ENCODE results near the gene KY.
A peak's percentile ranks its signal among the peaks of the same experiment; 100 is the strongest.

Gene KY

DNA sequence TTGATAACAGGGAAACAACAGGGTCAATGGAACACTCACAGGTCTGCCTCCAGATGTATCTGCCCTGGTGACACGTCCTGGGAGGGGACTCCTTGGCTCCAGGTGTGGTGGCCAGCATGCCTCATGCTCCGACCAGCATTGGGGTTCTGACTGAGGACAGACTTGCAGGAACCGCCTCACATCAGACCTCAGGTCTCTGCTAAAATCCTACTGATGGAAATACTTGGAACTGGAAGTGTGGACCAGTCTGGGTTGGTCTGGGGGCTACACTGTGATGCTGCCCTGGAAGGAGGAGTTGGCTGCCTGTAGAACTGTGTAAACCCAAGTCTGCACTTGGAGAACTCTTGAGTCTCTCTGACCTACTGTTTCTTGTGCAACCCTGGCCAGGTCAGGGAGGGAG, 17.1 kb upstream of the KY start:
- no peak overlapping the region for H3K27ac ChIP-seq (ENCODE audit: low read length, poor library complexity, severe bottlenecking)

DNA sequence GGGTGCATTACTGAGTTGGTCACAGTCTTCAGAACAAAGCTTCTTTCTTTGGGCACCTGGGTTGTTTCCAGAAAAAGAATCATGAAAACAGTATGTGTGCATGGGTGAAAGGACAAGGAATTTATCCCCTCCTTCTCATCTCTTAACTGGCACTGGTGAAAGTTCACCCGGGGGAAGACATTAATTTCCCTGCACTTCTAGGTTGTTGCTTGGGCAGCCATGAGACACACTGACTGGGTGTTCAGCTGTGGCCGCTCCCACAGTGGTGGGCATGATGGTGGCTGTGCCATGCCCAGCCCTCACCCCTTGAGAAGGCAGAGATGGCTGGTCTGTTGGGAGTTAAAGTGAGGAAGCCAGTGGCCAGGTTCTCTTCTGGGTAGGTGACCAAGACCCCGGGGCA, 16.6 kb upstream of the KY start:
- no peak overlapping the region for H2BK120ac ChIP-seq (ENCODE audit: low read depth, low read length)
- no peak overlapping the region for H2BK12ac ChIP-seq (ENCODE audit: low read length in 2 of 2)
- H3K4me1 ChIP-seq (ENCODE audit: control insufficient read depth, insufficient read depth, low read depth, low read length) = no peaks in the 10 kb centered on the region
- no peak overlapping the region for H3K9ac ChIP-seq (ENCODE audit: low read length)
- H3K14ac ChIP-seq (ENCODE audit: low read length in 2 of 2) = no peak overlapping the region
- H4K8ac ChIP-seq (ENCODE audit: low read length) = no peak overlapping the region
- no peak for DNase-seq
- H4K91ac ChIP-seq (ENCODE audit: low read length) = no peak overlapping the region
- no peaks in the 10 kb centered on the region for H3K79me1 ChIP-seq (replicated peaks; ENCODE audit: low read length, poor library complexity, severe bottlenecking)
- H2BK15ac ChIP-seq (ENCODE audit: low read depth, poor library complexity, severe bottlenecking) = no peak overlapping the region
- H3K27ac ChIP-seq (ENCODE audit: low read length, poor library complexity, severe bottlenecking) = no peak overlapping the region
- WGBS = 72% methylated on average over 3 of the region's 3 CpGs
- H3K27me3 ChIP-seq (ENCODE audit: control insufficient read depth in 1 of 2, insufficient read depth in 1 of 2, low read length in 2 of 2) = peaks cover 0 to 18% of the 10 kb centered on the region in 2 experiments
- H3K4ac ChIP-seq (ENCODE audit: low read depth in 1 of 2, low read length in 2 of 2) = no peak overlapping the region
- no peak overlapping the region for H2AFZ ChIP-seq (ENCODE audit: low read depth, low read length)
- no peak overlapping the region for H2AK5ac ChIP-seq (ENCODE audit: low read length, severe bottlenecking)
- H3K9me3 ChIP-seq (ENCODE audit: control insufficient read depth, low read length) = peaks cover under 1% of the 10 kb centered on the region
- H3K4me2 ChIP-seq (ENCODE audit: low read length, poor library complexity, severe bottlenecking) = no peak overlapping the region
- no peak overlapping the region for H3K23ac ChIP-seq (ENCODE audit: low read length in 2 of 2)
- H3K4me3 ChIP-seq (ENCODE audit: insufficient read depth in 1 of 2, low read depth in 1 of 2, low read length in 2 of 2) = no peak overlapping the region
- H3K36me3 ChIP-seq (ENCODE audit: control insufficient read depth in 1 of 2, insufficient read depth in 2 of 2, low read depth in 1 of 2, low read length in 2 of 2) = no peaks in the 10 kb centered on the region
- H2BK5ac ChIP-seq (ENCODE audit: low read depth, low read length, poor library complexity, severe bottlenecking) = no peak overlapping the region
- H3K18ac ChIP-seq (ENCODE audit: low read depth in 1 of 2, low read length in 2 of 2) = no peak overlapping the region

More for the DNA sequence above, 17.1 kb upstream of the KY start:
- Histone ChIP-seq H3K4me1 (ENCODE audit: control insufficient read depth, insufficient read depth, low read depth, low read length) (no peaks in the 10 kb centered on the region), H3K4me3 (ENCODE audit: insufficient read depth in 1 of 2, low read depth in 1 of 2, low read length in 2 of 2) (no peak overlapping the region), H2BK12ac (ENCODE audit: low read length in 2 of 2) (no peak overlapping the region), H4K91ac (ENCODE audit: low read length) (no peak overlapping the region), H3K14ac (ENCODE audit: low read length in 2 of 2) (no peak overlapping the region), H2BK120ac (ENCODE audit: low read depth, low read length) (no peak overlapping the region), H3K27me3 (ENCODE audit: control insufficient read depth in 1 of 2, insufficient read depth in 1 of 2, low read length in 2 of 2) (peaks cover 0 to 14% of the 10 kb centered on the region in 2 experiments), H4K8ac (ENCODE audit: low read length) (no peak overlapping the region), H3K9me3 (ENCODE audit: control insufficient read depth, low read length) (peaks cover 6% of the 10 kb centered on the region), H3K9ac (ENCODE audit: low read length) (no peak overlapping the region), H3K4ac (ENCODE audit: low read depth in 1 of 2, low read length in 2 of 2) (no peak overlapping the region), H2BK15ac (ENCODE audit: low read depth, poor library complexity, severe bottlenecking) (no peak overlapping the region), H2AK5ac (ENCODE audit: low read length, severe bottlenecking) (no peak overlapping the region), H3K23ac (ENCODE audit: low read length in 2 of 2) (no peak overlapping the region), H2BK5ac (ENCODE audit: low read depth, low read length, poor library complexity, severe bottlenecking) (no peak overlapping the region), H3K36me3 (ENCODE audit: control insufficient read depth in 1 of 2, insufficient read depth in 2 of 2, low read depth in 1 of 2, low read length in 2 of 2) (no peaks in the 10 kb centered on the region), H3K79me1 (replicated peaks; ENCODE audit: low read length, poor library complexity, severe bottlenecking) (no peaks in the 10 kb centered on the region), H3K18ac (ENCODE audit: low read depth in 1 of 2, low read length in 2 of 2) (no peak overlapping the region), H3K4me2 (ENCODE audit: low read length, poor library complexity, severe bottlenecking) (no peak overlapping the region), H2AFZ (ENCODE audit: low read depth, low read length) (no peak overlapping the region)
- no peak for DNase-seq
- 59% methylated on average over 3 of the region's 3 CpGs for WGBS

DNA sequence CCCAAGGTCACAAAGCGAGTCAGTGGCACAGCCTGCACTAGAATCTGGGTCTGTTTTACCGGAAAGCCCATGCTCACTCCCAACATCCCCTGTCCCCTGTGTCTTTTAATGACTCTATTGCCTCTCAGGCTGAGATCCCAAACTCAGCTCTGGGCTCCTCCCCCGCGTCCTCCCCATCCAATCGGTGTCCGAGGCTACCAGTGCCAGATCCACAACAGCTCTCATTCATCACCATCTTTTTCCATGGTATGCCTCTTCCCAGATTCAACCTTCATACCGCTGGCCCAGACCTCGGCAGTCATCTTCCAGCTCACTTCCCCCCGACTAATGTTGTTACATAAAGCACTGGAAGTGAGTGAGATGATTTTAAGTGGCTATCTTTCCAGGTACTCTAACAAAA, 16.1 kb upstream of the KY start:
- Histone ChIP-seq H3K18ac (ENCODE audit: low read depth in 1 of 2, low read length in 2 of 2) (no peak overlapping the region), H2AFZ (ENCODE audit: low read depth, low read length) (no peak overlapping the region), H3K23ac (ENCODE audit: low read length in 2 of 2) (no peak overlapping the region), H3K9me3 (ENCODE audit: control insufficient read depth, low read length) (no peaks in the 10 kb centered on the region), H3K79me1 (replicated peaks; ENCODE audit: low read length, poor library complexity, severe bottlenecking) (no peaks in the 10 kb centered on the region), H3K4me2 (ENCODE audit: low read length, poor library complexity, severe bottlenecking) (no peak overlapping the region), H3K36me3 (ENCODE audit: control insufficient read depth in 1 of 2, insufficient read depth in 2 of 2, low read depth in 1 of 2, low read length in 2 of 2) (no peaks in the 10 kb centered on the region), H2BK120ac (ENCODE audit: low read depth, low read length) (no peak overlapping the region), H3K4me3 (ENCODE audit: insufficient read depth in 1 of 2, low read depth in 1 of 2, low read length in 2 of 2) (no peak overlapping the region), H2AK5ac (ENCODE audit: low read length, severe bottlenecking) (no peak overlapping the region), H3K4ac (ENCODE audit: low read depth in 1 of 2, low read length in 2 of 2) (no peak overlapping the region), H3K9ac (ENCODE audit: low read length) (no peak overlapping the region), H3K4me1 (ENCODE audit: control insufficient read depth, insufficient read depth, low read depth, low read length) (no peaks in the 10 kb centered on the region), H3K27ac (ENCODE audit: low read length, poor library complexity, severe bottlenecking) (no peak overlapping the region), H2BK15ac (ENCODE audit: low read depth, poor library complexity, severe bottlenecking) (no peak overlapping the region), H4K91ac (ENCODE audit: low read length) (no peak overlapping the region), H2BK5ac (ENCODE audit: low read depth, low read length, poor library complexity, severe bottlenecking) (no peak overlapping the region), H3K27me3 (ENCODE audit: control insufficient read depth in 1 of 2, insufficient read depth in 1 of 2, low read length in 2 of 2) (peaks cover 0 to 18% of the 10 kb centered on the region in 2 experiments), H2BK12ac (ENCODE audit: low read length in 2 of 2) (no peak overlapping the region), H3K14ac (ENCODE audit: low read length in 2 of 2) (no peak overlapping the region), H4K8ac (ENCODE audit: low read length) (no peak overlapping the region)
- 79% methylated on average over 6 of the region's 9 CpGs for WGBS
- no peak for DNase-seq

DNA sequence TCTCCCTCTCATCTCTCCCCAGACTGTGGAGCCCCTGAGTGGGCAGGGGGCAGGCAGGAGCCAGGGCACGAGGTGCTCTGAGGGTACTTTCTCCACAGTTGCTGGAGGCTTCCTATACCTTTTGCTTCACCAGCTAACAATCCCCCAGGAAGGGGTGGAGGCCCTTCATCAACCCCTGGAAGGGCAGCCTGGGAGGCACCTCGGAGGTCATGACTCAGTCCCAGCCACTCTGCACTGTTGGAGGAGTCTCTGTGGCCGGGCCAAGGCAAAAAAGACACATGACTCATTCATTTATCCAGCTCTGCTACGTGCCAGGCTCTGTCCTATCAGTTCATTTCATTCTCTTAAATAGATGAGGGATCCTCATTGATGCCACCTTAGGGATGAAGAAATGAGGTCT, 15.6 kb upstream of the KY start:
- Histone ChIP-seq H3K79me1 (replicated peaks; ENCODE audit: low read length, poor library complexity, severe bottlenecking) (no peaks in the 10 kb centered on the region), H2BK12ac (ENCODE audit: low read length in 2 of 2) (no peak overlapping the region), H2BK15ac (ENCODE audit: low read depth, poor library complexity, severe bottlenecking) (no peak overlapping the region), H3K14ac (ENCODE audit: low read length in 2 of 2) (no peak overlapping the region), H3K36me3 (ENCODE audit: control insufficient read depth in 1 of 2, insufficient read depth in 2 of 2, low read depth in 1 of 2, low read length in 2 of 2) (no peaks in the 10 kb centered on the region), H3K9me3 (ENCODE audit: control insufficient read depth, low read length) (no peaks in the 10 kb centered on the region), H4K91ac (ENCODE audit: low read length) (no peak overlapping the region), H3K18ac (ENCODE audit: low read depth in 1 of 2, low read length in 2 of 2) (peak overlapping the region in 1 of 2 experiments; percentile 32), H3K4me3 (ENCODE audit: insufficient read depth in 1 of 2, low read depth in 1 of 2, low read length in 2 of 2) (no peak overlapping the region), H3K4me2 (ENCODE audit: low read length, poor library complexity, severe bottlenecking) (no peak overlapping the region), H2AK5ac (ENCODE audit: low read length, severe bottlenecking) (no peak overlapping the region), H3K23ac (ENCODE audit: low read length in 2 of 2) (no peak overlapping the region), H3K9ac (ENCODE audit: low read length) (no peak overlapping the region), H2BK5ac (ENCODE audit: low read depth, low read length, poor library complexity, severe bottlenecking) (no peak overlapping the region), H3K27me3 (ENCODE audit: control insufficient read depth in 1 of 2, insufficient read depth in 1 of 2, low read length in 2 of 2) (peaks cover 0 to 18% of the 10 kb centered on the region in 2 experiments), H2AFZ (ENCODE audit: low read depth, low read length) (no peak overlapping the region), H2BK120ac (ENCODE audit: low read depth, low read length) (no peak overlapping the region), H3K27ac (ENCODE audit: low read length, poor library complexity, severe bottlenecking) (no peak overlapping the region), H4K8ac (ENCODE audit: low read length) (no peak overlapping the region), H3K4ac (ENCODE audit: low read depth in 1 of 2, low read length in 2 of 2) (no peak overlapping the region), H3K4me1 (ENCODE audit: control insufficient read depth, insufficient read depth, low read depth, low read length) (no peaks in the 10 kb centered on the region)
- no peak for DNase-seq
- 39% methylated on average over 4 of the region's 4 CpGs for WGBS
